Left lung (tissue), 10 donors: ENCODE data around the gene FIZ1. TPM values are rescaled to one million over a fixed set of nuclear protein-coding genes. Genes with fewer than 3 reads are reported as not detected.
A peak's percentile ranks its signal among the peaks of the same experiment; 100 is the strongest.

Experiments
- ATAC-seq: fragments of 200-7000 bp; cut with Tn5 transposase; one replicate; pipeline ENCODE4 v1.9.1; 2020; ENCODE audit warnings: moderate library complexity
- DNase-seq, 4 donors: peaks; one replicate each; pipeline ENCODE4 v3.0.0-alpha.2; 2013 to 2020
- H3K27ac ChIP-seq, 2 donors: fragments of 200-600 bp; sonication (generic) in 1 of 2; one replicate each; pipeline versions ENCODE4 v1.5.0 to v1.8.0; 2020 to 2021
- H3K27me3 ChIP-seq, 2 donors: fragments of 200-600 bp; sonication (generic) in 1 of 2; one replicate each; pipeline versions ENCODE4 v1.5.0 to v1.8.0; 2020 to 2021
- H3K36me3 ChIP-seq, 2 donors: fragments of 200-600 bp; sonication (generic) in 1 of 2; one replicate each; pipeline versions ENCODE4 v1.5.0 to v1.8.0; 2020 to 2021
- H3K4me1 ChIP-seq, 2 donors: fragments of 200-600 bp; one replicate each; pipeline ENCODE4 v1.8.0; 2021
- H3K4me3 ChIP-seq, 2 donors: fragments of 200-600 bp; sonication (generic) in 1 of 2; one replicate each; pipeline versions ENCODE4 v1.5.0 to v1.8.0; 2020 to 2021; ENCODE audit warnings: mild to moderate bottlenecking in 1 of 2
- H3K9me3 ChIP-seq, 2 donors: fragments of 200-600 bp; sonication (generic) in 1 of 2; one replicate each; pipeline versions ENCODE4 v1.5.0 to v1.8.0; 2020 to 2021
- intact Hi-C, 2 donors: fragments of 100-400 bp; cut with DNase I; formaldehyde crosslinking; loops; one replicate each; pipeline versions ENCODE4 v1.11.2 to v1.14.2; 2022
- polyA plus RNA-seq, 6 donors: library from polyadenylated mRNA; unstranded; fragments of 120-200 nt; gene quantifications; one replicate each; pipeline ENCODE4 v1.2.1, GENCODE V29; 2013; ENCODE audit not compliant: insufficient read length in 6 of 6
- total RNA-seq, 2 donors: library from RNA; stranded (reverse); fragmentation: NEBNext Ultra II Directional; extraction: Animal tissue kit (Norgen Biotek cat#: 25700); gene quantifications; one replicate each; pipeline ENCODE4 v1.2.1, GENCODE V29; 2021
- TF ChIP-seq, protein P1 (sequence below), 2 donors: fragments of 200-600 bp; sonication (generic) in 1 of 2; IDR thresholded peaks; one replicate each; pipeline versions ENCODE4 v1.5.0 to v1.8.0; 2021; ENCODE audit warnings: antibody characterized with exemption in 2 of 2
- donor health status: DM: no; HTN: yes; CAD: no.
- donor health status: DM: no; HTN: no; CAD: no.

The FIZ1 gene
- total and polyA plus RNA-seq, 8 donors = 11.0 to 22.6 (median 17.6) TPM

DNA sequence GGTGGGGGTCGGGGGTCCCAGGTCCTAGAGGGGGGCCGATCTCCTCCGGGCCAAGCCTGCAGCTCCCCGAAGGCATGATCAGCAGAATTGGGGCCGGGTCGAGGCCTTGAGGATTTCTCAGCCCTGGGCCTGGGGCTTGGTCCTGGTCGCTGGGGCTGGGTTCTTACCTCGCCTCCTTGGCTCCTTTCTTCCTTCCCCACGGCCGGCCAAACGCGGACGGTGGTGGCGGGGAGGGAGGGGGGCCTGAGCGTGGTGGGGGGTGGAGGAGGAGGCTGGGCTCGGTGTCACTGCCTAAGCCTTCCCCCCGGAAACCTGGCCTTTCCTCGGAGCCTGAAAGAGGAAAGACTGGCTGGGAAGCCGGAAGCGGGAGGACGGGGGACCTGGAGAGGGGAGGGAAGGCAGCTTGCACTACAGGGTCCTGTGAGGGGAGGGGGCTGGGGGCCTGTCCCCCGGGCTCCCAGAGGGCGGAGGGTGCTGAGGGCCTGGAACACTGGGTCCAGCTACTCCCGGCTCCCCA, 18.6 kb downstream of the FIZ1 start, which contains the start of gene ZNF579:
Gene ZNF579 (minus strand): TSS at position 221 of the 517 bp plus-strand sequence. CDS start 1,209 bp downstream, outside the sequence.
- H3K4me3 ChIP-seq = peak within 1 kb of the TSS; percentile 76 to 83
- H3K36me3 ChIP-seq = peaks cover 0 to 26% of the 10 kb centered on the region in 2 donors
- ATAC-seq (peak; percentile 89), DNase-seq (peak; percentile 81 to 90 (median 88))
- no peaks in the 10 kb centered on the region for H3K9me3 ChIP-seq
- H3K27me3 ChIP-seq = peaks cover 0 to 11% of the 10 kb centered on the region in 2 donors
- H3K4me1 ChIP-seq = peaks cover 8 to 18% of the 10 kb centered on the region in 2 donors
- TF ChIP-seq, protein P1, sequence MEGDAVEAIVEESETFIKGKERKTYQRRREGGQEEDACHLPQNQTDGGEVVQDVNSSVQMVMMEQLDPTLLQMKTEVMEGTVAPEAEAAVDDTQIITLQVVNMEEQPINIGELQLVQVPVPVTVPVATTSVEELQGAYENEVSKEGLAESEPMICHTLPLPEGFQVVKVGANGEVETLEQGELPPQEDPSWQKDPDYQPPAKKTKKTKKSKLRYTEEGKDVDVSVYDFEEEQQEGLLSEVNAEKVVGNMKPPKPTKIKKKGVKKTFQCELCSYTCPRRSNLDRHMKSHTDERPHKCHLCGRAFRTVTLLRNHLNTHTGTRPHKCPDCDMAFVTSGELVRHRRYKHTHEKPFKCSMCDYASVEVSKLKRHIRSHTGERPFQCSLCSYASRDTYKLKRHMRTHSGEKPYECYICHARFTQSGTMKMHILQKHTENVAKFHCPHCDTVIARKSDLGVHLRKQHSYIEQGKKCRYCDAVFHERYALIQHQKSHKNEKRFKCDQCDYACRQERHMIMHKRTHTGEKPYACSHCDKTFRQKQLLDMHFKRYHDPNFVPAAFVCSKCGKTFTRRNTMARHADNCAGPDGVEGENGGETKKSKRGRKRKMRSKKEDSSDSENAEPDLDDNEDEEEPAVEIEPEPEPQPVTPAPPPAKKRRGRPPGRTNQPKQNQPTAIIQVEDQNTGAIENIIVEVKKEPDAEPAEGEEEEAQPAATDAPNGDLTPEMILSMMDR (IDR thresholded peaks at IDR 0.05) = no peak
- intact Hi-C loops = no loop called here
- peak within 1 kb of the TSS; percentile 80 to 87 for H3K27ac ChIP-seq

GRCh38 chr19:55579766-55580621, 19.3 kb downstream of the FIZ1 start:
- intact Hi-C loops = no loop called here
- Histone ChIP-seq H3K36me3 (peaks cover 0 to 26% of the 10 kb centered on the region in 2 donors), H3K4me3 (peak overlapping the region; percentile 76 to 83), H3K9me3 (no peaks in the 10 kb centered on the region), H3K27me3 (peaks cover 0 to 4% of the 10 kb centered on the region in 2 donors), H3K4me1 (peaks cover 5 to 17% of the 10 kb centered on the region in 2 donors), H3K27ac (peak overlapping the region; percentile 80 to 87)
- DNase-seq = peak in 2 of 4 donors; percentile 39 to 44
- TF ChIP-seq, protein P1 (IDR thresholded peaks at IDR 0.05) = no peak
- peak; percentile 58 for ATAC-seq

DNA sequence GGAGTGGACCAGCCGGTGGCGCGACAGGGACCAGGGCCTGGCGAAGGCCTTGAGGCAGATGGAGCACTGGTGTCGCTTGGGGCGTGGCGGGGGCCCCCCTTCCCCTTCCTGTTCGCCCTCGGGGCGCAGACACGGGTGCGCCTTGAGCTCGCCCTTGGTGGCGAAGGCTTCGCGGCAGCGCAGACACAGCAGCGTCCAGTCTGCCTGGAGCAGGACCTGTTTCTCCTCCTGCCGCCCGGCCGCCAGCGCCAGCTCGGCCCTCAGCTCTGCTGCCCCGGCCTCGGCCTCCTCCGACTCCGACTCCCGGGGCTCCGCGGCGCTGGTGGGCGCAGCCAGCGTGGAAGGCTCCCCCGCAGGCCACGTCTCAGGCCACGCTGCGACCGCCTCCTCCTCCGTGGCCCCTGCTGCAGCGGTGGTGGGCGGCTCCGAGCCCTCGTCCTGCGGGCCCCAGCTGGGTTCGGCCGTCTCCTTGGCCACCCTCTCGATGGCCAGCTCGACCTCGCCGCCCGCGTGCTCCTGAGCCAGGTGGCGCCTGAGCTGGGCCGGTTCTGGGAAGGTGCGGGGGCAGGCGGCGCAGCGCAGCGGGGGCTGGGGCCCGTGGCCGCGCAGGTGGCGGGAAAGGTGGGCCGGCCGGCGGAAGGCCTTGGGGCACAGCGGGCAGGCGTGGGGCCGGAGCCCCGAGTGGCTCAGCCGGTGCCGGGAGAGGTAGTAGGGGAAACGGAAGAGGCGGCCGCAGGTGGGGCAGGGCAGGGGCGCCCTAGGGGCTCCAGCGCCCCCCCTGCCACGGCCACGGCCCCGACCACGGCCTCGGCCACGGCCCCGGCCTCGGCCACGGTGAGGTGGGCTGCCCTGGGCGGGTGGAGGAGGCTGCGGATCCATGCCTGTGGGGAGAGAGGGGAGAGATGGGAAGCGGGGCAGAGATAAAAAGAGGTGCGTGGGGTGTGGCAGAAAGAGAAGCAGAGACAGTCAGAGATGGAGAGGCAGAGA, 20.3 kb downstream of the FIZ1 start:
- Histone ChIP-seq H3K4me3 (peak overlapping the region; percentile 76 to 83), H3K27ac (no peak overlapping the region), H3K27me3 (no peaks in the 10 kb centered on the region), H3K36me3 (peaks cover 0 to 26% of the 10 kb centered on the region in 2 donors), H3K9me3 (no peaks in the 10 kb centered on the region), H3K4me1 (peaks cover 5 to 17% of the 10 kb centered on the region in 2 donors)
- intact Hi-C loops = no loop called here
- ATAC-seq (no peak), DNase-seq (peak in 1 of 4 donors; percentile 80)
- TF ChIP-seq, protein P1 (IDR thresholded peaks at IDR 0.05) = no peak

DNA sequence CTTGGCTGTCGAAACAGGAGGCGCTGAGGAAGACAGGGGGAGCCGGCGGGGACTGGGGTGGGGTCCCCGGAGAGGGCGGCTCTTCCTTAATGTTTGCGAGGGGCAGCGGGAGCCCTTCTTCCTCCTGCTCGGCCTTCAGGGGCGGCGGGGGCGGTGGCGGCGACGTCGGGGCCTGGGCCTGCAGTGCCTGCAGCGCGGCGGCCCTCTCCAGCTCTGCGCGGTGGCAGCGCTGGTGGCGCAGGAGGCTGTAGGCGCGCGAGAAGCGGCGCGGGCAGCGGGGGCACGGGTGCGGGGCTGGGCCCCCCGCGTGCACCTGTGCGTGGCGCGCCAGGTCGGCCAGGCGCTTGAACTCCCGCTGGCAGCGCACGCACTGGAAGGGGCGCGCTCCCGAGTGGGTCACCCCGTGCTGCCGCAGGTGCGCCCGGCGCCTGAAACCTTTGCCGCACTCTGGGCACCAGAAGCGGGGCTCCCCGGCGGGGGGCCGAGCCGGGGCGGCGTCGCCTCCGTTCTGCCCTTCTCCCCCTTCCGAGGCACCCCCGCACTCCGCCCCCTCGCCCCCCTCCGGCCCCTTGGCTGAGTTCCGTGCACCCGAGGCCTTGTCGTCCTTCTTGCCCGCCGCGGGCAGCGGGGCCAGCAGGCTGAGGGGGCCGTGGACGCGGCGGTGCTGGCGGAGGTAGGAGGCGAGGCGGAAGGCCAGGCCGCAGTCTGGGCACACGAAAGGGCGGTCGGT, 21.1 kb downstream of the FIZ1 start:
- Histone ChIP-seq H3K9me3 (no peaks in the 10 kb centered on the region), H3K27ac (no peak overlapping the region), H3K27me3 (no peaks in the 10 kb centered on the region), H3K36me3 (peaks cover 0 to 26% of the 10 kb centered on the region in 2 donors), H3K4me1 (peaks cover 5 to 17% of the 10 kb centered on the region in 2 donors), H3K4me3 (no peak overlapping the region)
- intact Hi-C loops = no loop called here
- ATAC-seq = no peak
- TF ChIP-seq, protein P1 (IDR thresholded peaks at IDR 0.05) = no peak
- peak in 1 of 4 donors; percentile 69 for DNase-seq
